DOHH2 (cell line): ENCODE data around the gene ERCC8.

ENCODE experiments used
- EZH2phosphoT487 ChIP-seq: fragments of 200-600 bp; sonication (generic); IDR thresholded peaks from 2 replicates; pipeline ENCODE4 v1.6.1; 2017; ENCODE audit warnings: borderline replicate concordance, mild to moderate bottlenecking, antibody characterized with exemption, low read length, moderate library complexity, mixed read lengths
- TF ChIP-seq, protein P1 (sequence below): fragments of 200-600 bp; sonication (generic); IDR thresholded peaks from one replicate; pipeline ENCODE4 v1.5.1; 2014; ENCODE audit warnings: antibody characterized with exemption, mild to moderate bottlenecking, low read depth, low read length; ENCODE audit not compliant: poor library complexity, severe bottlenecking

DNA sequence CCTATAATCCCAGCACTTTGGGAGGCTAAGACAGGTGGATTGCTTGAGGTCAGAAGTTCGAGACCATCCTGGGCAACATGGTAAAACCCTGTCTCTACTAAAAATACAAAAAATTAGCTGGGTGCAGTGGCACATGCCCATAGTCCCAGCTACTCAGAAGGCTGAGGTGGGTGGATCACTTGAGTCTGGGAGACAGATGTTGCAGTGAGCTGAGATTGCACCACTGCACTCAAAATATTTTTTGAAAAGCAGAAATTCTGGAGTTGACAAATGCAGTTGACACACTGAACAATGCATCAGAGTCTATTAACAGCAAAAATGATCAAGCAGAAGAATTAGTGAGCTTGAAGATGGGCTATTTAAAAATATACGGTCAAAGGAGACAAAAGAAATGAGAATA, 35.6 kb upstream of the ERCC8 start:
- TF ChIP-seq, protein P1, sequence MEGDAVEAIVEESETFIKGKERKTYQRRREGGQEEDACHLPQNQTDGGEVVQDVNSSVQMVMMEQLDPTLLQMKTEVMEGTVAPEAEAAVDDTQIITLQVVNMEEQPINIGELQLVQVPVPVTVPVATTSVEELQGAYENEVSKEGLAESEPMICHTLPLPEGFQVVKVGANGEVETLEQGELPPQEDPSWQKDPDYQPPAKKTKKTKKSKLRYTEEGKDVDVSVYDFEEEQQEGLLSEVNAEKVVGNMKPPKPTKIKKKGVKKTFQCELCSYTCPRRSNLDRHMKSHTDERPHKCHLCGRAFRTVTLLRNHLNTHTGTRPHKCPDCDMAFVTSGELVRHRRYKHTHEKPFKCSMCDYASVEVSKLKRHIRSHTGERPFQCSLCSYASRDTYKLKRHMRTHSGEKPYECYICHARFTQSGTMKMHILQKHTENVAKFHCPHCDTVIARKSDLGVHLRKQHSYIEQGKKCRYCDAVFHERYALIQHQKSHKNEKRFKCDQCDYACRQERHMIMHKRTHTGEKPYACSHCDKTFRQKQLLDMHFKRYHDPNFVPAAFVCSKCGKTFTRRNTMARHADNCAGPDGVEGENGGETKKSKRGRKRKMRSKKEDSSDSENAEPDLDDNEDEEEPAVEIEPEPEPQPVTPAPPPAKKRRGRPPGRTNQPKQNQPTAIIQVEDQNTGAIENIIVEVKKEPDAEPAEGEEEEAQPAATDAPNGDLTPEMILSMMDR, result no peak
- no peak for TF ChIP-seq EZH2phosphoT487
